ENCODE measurements around the gene LRWD1.
"Not testable (repeated sequence)": the region's sequence is repeated elsewhere in the genome, so short reads cannot be mapped to it uniquely, and the experiment has no call there.

Gene LRWD1

DNA sequence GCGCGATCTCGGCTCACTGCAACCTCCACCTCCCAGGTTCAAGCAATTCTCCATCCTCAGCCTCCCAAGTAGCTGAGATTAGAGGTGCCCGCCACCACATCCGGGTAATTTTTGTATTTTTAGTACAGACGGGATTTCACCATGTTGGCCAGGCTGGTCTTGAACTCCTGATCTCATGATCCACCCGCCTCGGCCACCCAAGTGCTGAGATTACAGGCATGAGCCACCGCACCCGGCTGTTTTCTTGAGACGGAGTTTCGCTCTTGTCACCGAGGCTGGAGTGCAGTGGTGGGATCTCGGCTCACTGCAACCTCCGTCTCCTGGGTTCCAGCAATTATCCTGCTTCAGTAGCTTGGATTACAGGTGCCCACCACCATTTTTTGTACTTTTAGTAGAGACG is 33.5 kb downstream of the LRWD1 start:
- DNase-seq: not testable (repeated sequence)

DNA sequence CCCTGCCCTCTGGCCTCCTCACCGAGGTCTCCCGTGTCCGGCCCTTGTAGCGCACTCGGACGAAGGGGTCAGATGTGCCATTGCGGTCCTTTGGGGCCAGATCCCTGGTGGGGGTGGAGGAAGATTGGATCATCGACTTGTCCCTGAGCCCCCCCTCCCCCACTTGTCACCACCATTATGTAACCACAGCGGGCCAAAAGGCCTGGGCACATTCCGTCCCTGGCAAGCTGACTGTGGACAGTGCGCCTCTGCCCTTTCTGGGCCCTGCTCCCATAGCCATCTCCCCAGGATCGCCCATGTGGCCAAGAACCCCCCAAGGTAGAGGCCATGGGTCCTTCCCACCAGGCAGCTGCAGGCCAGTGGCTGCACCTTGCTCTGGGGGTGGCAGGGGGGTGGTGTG is 38.4 kb downstream of the LRWD1 start:
- not testable (repeated sequence) for DNase-seq

- DNase-seq: not testable (repeated sequence)
Observed at GRCh38 chr7:102505298-102506185, 40.8 kb downstream of the LRWD1 start.

- not testable (repeated sequence) for DNase-seq
Observed at GRCh38 chr7:102507410-102508088, 42.8 kb downstream of the LRWD1 start.

- not testable (repeated sequence) for DNase-seq
Observed at GRCh38 chr7:102510575-102510974, 45.8 kb downstream of the LRWD1 start.

DNA sequence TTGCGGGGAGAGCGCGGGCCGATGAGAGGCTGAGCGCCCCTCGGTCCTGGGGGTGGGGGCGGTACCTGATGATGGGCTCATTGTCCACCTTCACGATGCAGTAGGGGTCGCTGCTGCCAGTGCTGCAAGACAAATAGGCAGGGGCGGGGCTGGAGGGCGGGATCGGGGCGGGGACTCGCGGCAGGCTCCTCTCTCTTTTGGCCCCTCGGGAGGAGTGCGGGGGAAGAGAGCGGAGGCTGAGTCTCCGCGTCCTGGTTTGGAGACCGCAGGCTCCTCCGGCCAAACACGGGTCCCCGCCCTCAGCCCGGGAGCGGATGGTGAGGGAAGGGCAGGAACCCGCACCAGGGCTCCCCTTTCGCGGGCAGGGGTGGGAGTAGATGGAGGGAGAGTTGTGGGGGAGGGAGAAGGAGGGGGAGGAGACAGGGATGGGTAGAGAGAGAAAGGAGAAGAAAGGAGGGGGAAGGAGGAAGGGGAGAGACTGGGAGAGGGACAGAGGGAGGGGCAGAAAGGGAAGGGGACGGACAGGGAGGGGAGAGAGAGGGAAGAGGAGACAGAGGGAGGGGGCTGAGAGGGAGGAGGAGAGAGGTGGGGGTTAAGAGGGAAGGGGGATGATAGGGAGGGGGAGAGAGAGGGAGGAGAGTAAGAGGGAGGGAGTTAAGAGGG is 47.2 kb downstream of the LRWD1 start:
- DNase-seq: not testable (repeated sequence)

- DNase-seq: not testable (repeated sequence)
Observed at GRCh38 chr7:102512642-102513221, 47.9 kb downstream of the LRWD1 start.

- DNase-seq: not testable (repeated sequence)
Observed at GRCh38 chr7:102514881-102515721, 50.3 kb downstream of the LRWD1 start.

- DNase-seq: not testable (repeated sequence)
Observed at GRCh38 chr7:102515889-102516288, 51.1 kb downstream of the LRWD1 start.

GRCh38 chr7:102516951-102517350 is 52.2 kb downstream of the LRWD1 start:
- not testable (repeated sequence) for DNase-seq

DNA sequence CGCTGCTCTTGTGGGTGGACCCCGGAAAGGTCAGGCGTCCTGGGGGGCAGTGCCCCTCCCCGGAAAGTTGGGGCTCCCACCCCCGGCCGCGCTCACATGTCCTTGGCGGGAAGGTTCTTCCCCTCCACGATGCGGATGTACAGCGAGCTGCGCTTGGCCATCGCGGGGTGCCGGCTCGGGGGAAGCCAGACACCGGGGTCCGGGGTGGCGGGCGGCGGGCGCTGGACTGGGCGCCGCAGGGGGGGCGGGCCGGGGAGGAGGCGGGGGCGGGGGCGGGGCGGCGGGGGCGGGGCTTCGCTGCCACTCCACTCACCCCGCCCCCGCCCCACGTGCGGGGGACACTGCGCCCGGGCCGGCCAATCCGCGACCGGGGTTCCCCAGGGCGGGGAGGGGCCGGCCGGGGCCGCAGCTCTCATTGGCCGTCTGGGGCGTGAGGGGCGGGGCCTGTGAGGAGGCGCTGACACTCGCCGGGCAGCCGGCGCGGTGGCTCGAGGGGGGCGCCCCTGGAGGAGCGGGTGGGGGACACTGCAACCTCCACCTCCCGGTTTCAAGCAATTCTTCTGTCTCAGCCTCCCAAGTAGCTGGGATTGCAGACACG is 52.9 kb downstream of the LRWD1 start, which contains the start of gene RASA4B:
Gene RASA4B, minus strand, starts transcription at position 228 of the 598 bp plus-strand sequence. Its CDS starts 67 bp downstream, at position 161.
- not testable (repeated sequence) for DNase-seq

- not testable (repeated sequence) for DNase-seq
Observed at GRCh38 chr7:102520797-102521196, 56.0 kb downstream of the LRWD1 start.

Data from NCI-H526 (cell line).